COLO668 (cell line): ENCODE data around the gene EIF4G3.
"Not testable (repeated sequence)": the region's sequence is repeated elsewhere in the genome, so short reads cannot be mapped to it uniquely, and the experiment has no call there.

Experiments
- DNase-seq: peaks from one replicate; lab custom pipeline; 2025; ENCODE audit not compliant: unreplicated experiment; lab: John Stamatoyannopoulos, UW

EIF4G3 gene

DNA sequence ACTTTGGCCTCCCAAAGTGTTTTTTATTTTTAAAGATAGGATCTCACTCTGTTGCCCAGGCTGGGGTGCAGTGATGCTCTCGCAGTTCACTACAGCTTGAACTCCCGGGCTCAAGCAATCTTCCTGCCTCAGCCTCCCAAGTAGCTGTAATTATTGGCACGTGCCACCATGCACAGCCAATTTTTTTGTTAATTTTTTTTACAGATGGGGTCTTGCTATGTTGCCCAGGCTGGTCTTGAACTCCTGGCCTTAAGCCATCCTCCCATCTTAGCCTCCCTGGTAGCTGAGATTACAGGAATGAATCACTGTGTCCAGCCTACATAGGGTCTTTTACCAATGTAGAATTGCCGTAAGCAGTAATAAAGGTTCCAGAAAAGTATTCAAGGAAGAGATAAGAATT, 340.5 kb downstream of the EIF4G3 start:
- DNase-seq: no peak

DNA sequence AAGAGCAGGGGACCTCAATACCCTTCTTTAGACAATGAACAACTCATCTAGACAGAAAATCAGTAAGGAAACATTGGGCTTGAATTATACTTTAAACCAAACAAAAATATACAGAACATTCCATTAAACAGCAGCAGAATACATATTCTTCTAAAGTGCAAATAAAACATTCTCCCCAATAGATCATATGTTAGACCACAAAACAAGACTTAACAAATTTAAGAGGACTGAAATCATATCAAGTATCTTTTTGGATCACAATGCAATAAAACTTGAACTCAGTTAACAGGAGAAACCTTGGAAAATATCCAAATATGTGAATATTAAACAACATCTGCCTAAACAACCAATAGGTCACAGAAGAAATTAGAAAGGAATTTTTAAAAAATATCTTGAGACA, 341.9 kb downstream of the EIF4G3 start:
- DNase-seq: no peak

DNA sequence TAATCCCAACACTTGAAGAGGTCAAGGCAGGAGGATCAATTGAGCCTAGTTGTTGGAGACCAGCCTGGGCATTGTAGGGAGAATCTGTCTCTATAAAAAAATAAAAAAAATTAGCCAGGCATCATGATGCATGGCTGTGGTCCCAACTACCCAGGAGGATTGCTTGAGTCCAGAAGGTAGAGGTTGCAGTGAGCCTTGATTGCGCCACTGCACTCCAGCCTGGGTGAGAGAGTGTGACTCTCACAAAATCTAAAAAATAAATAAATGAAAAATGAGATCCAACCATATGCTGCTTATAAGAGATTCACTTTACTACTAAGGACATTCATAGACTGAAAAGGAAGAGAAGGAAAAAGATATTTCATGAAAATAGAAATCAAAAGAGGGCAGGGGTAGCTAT, 342.5 kb downstream of the EIF4G3 start:
- DNase-seq: no peak

DNA sequence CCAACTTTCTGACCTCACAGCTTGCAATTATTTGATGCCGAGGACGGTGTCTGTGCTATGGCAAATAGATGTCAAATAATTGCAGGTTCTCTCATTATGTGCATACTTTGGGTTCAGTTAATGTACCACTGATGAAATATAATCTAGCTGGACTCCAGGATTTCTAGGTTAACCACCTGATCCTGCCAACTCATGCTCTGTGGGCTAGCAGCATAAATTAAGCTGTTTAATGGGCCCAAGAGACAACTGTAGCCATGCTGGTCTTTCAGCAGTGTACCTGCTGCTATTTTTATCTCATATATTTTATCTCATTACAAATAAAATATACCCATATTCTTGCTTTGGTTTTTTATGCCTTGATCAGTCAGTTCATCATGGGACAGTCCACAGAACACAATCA, 346.3 kb downstream of the EIF4G3 start:
- DNase-seq: no peak

DNA sequence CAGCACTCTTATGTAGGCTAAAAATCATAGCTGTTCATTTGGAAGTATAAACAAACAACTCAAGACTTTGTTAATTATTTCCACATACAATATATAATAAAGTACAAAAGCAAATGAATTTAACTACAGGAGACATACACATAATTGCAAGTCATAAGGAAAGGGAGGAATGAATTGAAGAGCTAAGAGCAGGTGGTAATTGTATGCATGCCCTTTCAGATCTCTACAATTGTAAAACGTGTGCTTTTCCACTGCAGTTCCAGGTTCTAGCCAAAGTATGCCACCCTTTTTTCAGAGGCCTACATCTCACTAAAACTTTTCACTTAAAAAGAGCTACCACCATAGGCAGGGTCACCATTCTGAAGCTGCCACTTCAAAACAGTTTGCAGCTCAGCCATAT, 346.8 kb downstream of the EIF4G3 start:
- no peak for DNase-seq

DNA sequence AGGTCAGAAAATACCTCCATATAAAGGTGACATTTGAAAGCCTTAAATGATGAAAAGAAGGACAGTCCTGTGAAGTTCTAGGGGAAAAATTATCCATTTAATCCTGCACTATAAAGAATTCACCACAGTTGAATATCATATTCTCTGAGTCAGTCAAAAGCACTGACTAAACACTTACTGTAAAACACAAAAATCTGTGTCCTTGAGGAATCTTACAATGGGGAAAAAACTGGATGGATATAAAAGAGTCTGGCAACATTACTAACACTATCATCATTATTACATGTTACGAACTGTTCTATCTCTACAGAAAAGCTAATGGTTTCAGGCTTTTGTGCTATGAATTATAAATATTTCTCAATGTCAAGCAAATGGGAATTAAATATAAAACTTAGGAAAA, 347.2 kb downstream of the EIF4G3 start:
- no peak for DNase-seq

DNA sequence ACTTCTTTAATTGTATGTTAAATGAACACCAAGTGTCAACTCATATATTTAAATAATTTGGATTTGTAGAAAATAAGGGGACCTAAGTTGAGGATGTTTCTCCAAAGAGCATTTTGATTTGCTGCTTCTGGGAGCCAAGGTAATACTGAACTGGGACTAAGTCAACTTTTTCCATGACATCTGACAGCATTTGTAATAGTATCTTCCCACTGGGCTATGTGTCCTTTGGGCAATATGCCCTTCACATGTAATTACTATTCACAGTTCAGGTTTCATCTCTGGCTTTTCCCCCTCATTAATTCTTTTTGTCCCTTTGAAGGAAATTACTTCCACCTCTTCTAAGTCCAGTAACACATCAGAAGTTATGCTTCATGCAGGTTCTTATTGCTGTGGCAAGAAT, 352.9 kb downstream of the EIF4G3 start:
- DNase-seq: no peak

DNA sequence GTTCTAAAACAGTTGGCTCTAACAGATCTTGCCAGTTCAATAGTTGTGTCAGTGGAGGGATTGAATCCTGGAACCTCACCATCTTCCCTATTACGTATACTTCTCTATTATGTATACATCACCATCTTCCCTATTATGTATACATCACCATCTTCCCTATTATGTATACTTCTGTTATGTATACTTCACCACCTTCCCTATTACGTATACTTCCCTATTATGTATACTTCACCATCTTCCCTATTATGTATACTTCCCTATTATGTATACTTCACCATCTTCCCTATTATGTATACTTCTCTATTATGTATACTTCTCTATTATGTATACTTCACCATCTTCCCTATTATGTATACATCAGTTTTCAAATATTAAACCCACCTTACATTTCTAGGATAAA, 355.2 kb downstream of the EIF4G3 start:
- no peak for DNase-seq

DNA sequence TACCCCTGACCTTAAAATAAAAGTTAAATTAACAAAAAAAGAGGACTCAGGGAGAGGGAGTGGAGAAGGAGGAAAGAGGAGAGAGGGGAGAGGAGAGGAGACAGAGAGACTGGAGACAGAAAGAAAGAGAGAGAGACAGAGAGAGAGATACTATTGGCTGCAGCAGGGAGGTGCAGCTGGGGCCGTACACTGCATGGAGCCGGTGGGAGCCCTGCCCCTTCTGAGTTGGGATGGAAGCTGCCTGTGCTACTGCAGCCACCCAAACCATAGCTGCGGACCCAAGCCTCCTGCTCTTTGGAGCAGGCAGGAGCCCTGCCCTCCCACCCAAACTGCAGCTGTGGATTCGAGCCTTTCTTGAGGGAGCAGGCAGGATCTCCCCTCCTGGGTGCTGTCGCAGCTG, 356.9 kb downstream of the EIF4G3 start:
- DNase-seq: no peak

DNA sequence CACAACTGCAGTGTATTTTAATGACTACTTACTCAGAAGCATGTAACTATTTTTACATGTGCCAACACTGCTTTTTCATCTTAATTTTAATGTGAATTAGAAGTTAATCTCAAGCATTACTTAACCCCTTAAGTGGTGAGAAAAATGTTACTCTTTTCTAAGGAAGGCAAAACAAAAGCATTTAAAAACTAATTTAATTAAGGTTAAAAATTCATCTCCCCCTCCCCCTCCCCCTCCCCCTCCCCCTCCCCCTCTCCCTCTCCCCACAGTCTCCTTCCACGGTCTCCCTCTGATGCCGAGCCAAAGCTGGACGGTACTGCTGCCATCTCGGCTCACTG, 362.2 kb downstream of the EIF4G3 start:
- DNase-seq: no peak

DNA sequence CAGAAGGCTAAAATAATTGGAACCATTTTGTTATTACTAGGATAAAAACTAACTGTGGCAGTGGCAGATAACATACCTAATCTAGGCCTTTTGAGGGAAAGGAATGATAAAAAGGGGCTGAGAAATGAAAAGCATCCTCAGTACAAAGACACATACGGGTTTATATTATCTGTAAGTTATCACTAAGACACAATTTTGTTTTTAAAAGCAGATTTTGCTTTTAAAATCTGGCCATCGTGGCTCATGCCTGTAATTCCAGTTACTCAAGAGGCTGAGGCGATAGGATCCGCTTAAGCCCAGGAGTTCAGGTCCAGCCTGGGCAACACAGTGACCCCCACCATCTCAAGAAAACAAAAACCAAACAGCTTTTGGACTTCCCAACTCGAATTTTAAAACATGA, 364.8 kb downstream of the EIF4G3 start:
- no peak for DNase-seq

DNA sequence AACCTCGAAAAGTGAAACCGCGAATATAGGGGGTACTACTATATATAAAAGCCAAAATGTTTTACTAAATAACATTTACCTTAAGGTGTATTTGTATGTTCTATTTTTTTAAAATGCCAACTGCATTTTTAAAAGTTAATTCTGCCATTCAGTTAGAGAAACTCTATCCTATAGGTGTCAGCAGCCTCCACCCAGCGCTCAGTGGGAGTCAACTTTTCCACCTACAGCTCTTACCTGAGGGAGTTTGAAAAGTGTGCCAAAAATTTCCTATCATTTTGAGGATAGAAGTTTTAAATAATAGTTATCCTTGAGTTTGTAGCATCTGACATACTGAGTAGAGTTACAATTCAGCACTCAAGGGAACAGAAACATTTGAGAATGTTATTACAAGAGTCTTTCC, 383.5 kb downstream of the EIF4G3 start:
- DNase-seq: no peak

DNA sequence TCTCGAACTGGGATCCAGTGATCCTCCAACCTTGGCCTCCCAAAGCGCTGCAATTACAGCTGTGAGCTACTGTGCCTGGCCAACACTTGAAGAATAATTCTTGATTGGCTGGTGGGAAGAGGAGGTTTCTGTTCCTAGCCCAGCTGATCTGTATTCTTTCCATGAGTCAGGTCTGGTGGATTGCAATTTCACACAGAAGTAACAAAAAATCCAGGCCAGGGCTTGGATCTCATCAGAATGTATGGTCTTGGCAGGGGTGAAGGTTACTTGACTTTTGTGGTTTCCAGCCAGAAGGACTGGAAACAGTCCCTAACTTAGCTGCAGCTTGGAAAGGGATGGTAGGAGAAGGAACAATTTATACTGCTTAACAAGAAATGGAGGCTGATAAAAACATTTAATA, 384.5 kb downstream of the EIF4G3 start:
- no peak for DNase-seq

DNA sequence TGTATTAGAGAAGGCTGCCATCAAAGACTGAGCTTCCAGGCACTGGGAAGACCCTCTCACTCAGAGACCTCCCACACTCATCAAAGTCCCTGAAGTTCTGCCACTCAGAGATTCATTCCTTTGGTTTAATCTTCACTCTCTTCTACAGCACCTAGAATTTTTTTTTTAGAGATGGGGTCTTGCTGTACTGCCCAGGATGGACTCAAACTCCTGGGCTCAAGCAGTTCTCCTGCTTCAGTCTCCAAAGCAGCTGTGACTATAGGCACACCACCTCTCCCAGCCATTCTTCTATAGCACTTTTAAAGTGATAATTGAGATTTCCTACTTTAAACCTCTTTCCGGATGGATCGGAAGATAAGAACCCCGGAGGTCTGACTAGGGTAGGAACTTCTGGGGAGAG, 385.9 kb downstream of the EIF4G3 start:
- no peak for DNase-seq

DNA sequence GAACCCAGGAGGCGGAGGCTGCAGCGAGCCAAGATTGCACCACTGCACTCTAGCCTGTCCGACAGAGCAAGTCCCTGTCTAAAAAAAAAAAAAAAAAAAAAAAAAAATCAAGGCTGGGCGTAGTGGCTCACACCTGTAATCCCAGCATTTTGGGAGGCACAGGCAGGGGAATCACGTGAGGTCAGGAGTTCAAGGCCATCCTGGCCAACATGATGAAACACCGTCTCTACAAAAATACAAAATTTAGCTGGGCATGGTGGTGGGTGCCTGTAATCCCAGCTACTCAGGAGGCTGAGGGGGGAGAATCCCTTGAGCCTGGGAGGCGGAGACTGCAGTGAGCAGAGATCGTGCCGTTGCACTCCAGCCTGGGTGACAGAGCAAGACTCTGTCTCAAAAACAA, 387.1 kb downstream of the EIF4G3 start:
- not testable (repeated sequence) for DNase-seq

DNA sequence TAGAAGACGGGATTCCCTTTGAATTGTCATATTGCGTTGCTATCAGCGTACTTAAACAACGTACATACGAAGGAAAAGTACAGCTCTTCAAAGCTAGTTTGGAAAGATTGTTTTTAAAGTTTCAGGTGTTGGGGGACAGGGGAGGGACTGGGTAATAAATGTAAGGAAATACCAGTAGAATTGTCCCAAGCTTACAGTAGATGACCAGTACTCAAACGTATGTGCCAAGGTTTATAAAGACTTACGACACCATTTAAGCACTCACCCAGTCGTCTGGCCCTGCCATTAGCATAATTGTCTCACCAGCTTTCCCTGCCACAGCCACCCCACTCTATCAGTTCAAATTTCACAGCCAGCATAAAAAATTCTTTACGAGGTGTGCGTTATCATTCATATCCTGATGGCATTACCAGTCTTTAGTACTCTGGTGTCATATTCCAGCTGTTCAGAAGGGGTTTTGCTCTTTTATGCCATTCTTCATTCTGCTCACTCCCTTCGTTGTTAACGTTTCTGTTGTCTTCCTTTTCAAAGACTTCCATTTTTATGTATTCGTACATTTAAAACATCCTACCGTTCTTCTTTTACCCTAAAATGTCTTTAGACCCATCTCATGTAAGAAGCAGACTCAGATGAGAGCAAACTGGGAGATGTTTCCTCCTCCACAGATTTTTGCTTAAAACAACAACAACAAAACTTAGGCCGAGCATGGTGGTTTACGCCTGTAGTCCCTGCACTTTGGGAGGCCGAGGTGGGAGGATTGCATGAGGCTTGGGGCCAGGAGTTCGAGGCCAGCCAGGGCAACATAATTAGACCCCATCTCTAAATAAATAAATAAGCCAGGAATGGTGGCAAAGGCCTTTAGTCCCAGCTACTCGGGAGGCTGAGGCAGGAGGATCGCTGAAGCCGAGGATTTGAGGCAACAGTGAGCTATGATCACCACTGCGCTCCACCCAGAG, 388.6 kb downstream of the EIF4G3 start:
- DNase-seq: peak; percentile 40

DNA sequence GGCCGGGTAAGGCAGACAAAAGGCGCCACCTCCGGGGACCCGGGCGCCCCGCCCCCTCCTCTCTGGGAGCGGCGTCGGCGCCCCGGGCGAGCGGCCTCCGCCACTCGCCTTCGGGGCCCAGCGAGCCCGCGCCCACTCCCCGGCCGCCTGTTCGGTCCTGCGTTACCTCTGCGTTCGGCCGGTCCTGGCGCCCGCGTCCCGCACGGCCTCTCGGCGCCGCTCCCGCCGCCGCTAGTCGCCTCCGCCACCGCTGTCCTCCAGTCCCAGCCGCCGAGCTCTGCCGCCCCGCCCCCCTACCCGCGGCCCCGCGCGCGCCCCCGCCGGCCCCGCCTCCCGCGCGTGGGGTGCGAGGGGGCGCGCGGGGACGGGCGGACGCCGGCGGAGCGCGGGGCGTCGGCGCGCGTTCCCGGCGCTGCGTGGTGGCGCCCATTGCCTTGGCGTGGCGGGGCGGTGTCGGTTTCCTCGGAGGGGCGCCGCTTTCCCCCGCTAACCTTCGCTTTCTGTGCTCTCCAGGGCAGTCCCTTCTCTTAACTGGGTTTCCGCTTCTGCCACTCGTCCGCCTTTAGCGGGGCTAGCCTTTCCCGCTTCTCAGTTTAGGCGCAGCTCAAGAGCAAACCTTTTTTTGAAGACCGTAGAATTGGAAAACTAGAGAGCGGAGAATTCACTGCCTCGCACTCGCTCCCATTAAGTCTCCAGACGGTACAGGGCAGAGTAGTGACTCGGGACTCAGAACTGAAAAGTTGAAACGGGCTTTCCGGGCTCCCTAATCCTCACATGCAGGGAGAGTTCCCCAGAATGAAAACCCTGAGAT, 389.5 kb downstream of the EIF4G3 start, which contains the start of gene HP1BP3:
Gene HP1BP3 (minus strand): TSS at position 279 of the 811 bp plus-strand sequence. CDS start 6,867 bp downstream, outside the sequence.
- DNase-seq: peak; percentile 94

DNA sequence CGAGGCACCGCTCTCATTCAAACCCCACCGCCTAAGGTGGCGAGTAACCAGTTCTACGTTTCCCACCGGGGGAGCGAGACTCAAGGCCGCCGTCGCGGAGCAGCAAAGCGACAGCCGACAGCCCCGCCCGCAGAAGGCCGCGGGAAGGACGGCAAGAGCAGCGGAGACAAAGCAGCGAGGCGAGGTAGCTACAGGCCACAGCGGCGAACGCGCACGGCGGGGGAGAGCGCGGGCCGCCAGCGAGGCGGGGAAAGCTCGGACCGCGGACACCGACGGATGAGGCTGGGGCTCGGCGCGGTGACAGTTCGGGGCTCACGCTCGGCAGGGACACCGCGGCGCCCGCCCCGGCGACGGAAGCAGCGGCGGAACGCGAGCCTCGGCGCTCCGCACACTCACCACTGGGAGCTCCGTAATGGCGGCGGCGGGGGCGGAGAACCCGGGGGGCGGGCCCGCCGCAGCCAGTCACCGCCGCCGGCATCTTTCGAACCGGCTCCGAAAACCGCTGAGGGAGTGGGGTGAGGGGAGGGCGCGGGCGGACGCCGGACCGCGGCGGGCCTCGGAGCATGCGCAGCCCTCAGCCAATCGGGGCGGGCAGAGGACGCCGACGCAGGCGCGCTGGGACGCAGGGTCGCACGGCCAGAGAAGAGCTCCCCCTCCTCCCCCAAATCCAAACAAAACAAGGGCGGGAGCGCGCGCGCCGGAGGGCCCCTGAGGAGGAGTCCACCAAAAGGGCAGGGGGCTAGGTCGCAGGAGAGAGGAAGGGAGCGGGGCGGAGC, 390.3 kb downstream of the EIF4G3 start:
- DNase-seq: peak; percentile 99

DNA sequence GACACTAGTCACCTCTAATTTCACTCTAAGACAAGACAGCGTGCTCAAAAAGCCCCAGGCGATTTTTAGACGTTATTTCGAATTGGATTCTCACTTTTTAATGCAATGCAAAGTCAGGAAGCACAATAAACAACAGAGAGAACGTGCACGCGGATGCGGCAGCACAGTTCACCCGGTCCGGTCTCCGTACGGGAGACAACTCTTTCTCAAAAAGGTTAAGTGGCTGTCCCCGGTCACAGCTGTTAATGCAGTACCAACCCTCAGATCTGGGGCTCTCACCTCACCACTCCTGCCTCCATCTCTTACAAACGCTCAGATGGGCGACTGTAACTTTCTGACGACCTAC, 390.8 kb downstream of the EIF4G3 start:
- DNase-seq: no peak

DNA sequence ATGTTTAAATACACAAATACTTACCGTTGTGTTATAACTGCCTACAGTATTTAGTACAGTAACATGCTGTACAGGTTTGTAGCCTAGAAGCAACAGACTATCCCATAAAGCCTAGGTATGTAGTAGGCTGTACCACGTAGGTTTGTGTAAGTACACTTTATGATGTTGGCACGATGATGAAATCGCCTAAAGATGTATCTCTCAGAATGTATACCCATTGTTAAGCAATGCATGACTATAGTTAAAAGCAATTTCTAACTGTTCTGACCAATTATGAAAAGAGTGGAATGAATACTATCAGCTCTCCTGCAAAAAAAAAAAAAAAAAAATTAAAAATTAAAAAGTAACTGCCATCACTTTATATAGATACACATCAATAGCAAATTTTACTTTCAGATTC, 401.0 kb downstream of the EIF4G3 start:
- DNase-seq: no peak

DNA sequence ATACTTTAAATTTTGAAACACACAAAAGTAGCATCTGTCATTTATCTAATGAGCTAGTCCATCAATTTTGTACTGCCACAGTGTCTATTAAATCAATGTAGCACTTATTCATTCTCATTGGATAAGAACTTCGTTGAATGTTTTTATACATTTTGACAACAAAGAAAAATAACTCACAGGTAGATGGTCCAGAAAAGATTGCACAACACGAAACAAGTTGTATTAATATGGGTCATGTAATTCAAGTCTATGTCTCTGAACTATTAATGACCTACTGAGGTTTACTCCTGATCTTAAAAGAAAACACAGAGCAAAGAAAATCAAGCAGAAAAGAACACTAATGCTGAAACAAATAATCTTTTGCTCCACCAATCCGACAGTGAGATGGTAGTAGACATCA, 404.9 kb downstream of the EIF4G3 start:
- no peak for DNase-seq
